Neutrophil (primary cell): Measurements from ENCODE around the gene CEP170B.

ENCODE experiments used
- H3K27ac ChIP-seq: fragments of 200-600 bp; sonication (generic); 2 replicates; pipeline ENCODE4 v1.5.1; 2016; ENCODE audit warnings: mild to moderate bottlenecking, moderate library complexity
- H3K27me3 ChIP-seq: fragments of 200-600 bp; sonication (generic); 2 replicates; pipeline ENCODE4 v1.6.0; 2016; ENCODE audit warnings: mild to moderate bottlenecking
- H3K36me3 ChIP-seq: fragments of 200-600 bp; sonication (generic); 2 replicates; pipeline ENCODE4 v1.5.1; 2017
- H3K4me1 ChIP-seq, 2 experiments: fragments of 200-600 bp in 1 of 2; sonication (generic) in 1 of 2; 1 replicate in 1 of 2; 2 replicates in 1 of 2; pipeline versions ENCODE4 v1.5.1 to v1.6.1; 2013 to 2016; ENCODE audit warnings: low read depth in 1 of 2, low read length in 1 of 2, mild to moderate bottlenecking in 1 of 2, moderate library complexity in 1 of 2; ENCODE audit not compliant: control insufficient read depth in 1 of 2, insufficient read depth in 1 of 2
- H3K4me3 ChIP-seq, 2 experiments: fragments of 200-600 bp in 1 of 2; sonication (generic) in 1 of 2; 1 replicate in 1 of 2; 2 replicates in 1 of 2; pipeline ENCODE4 v1.5.1; 2013 to 2016; ENCODE audit warnings: low read depth in 1 of 2, low read length in 1 of 2, mild to moderate bottlenecking in 1 of 2, moderate library complexity in 1 of 2
- H3K9me3 ChIP-seq: fragments of 200-600 bp; sonication (generic); 2 replicates; pipeline ENCODE4 v1.5.1; 2016
- TF ChIP-seq, protein P1 (sequence below): fragments of 200-600 bp; sonication (generic); IDR thresholded peaks from 2 replicates; pipeline ENCODE4 v1.5.1; 2016; ENCODE audit warnings: antibody characterized with exemption

CEP170B gene

DNA sequence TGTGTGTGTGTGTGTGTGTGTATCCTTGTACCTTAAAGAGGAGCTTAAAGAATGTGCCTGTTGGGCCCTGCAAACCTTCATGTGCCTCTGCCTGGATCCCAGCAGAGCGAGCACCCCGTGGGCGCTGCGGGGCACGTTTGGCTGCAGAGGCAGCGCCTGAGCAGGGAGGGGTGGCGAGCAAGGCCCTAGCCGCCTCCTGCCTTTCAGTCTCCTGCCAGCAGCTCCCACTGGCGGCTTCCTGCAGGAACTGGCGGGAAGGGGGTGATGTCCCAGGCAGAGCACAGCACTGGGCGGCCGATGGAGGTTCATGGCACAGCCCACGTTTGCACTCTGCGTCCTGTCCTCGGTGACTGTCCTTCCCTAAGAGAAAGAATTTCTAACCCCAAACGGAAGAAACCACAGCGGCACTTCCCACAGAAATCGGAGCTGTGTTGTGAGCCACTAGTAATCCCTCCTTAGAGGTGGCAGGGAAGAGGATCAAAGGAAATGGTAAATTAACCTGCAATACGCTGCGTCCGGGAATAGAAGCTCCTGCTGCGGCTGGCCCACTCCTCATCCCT is 44.3 kb upstream of the CEP170B start:
- peaks cover 19% of the 10 kb centered on the region for H3K27me3 ChIP-seq
- no peak overlapping the region for H3K27ac ChIP-seq
- H3K36me3 ChIP-seq: no peaks in the 10 kb centered on the region
- H3K4me3 ChIP-seq: no peak overlapping the region
- H3K9me3 ChIP-seq: no peaks in the 10 kb centered on the region
- TF ChIP-seq, protein P1, sequence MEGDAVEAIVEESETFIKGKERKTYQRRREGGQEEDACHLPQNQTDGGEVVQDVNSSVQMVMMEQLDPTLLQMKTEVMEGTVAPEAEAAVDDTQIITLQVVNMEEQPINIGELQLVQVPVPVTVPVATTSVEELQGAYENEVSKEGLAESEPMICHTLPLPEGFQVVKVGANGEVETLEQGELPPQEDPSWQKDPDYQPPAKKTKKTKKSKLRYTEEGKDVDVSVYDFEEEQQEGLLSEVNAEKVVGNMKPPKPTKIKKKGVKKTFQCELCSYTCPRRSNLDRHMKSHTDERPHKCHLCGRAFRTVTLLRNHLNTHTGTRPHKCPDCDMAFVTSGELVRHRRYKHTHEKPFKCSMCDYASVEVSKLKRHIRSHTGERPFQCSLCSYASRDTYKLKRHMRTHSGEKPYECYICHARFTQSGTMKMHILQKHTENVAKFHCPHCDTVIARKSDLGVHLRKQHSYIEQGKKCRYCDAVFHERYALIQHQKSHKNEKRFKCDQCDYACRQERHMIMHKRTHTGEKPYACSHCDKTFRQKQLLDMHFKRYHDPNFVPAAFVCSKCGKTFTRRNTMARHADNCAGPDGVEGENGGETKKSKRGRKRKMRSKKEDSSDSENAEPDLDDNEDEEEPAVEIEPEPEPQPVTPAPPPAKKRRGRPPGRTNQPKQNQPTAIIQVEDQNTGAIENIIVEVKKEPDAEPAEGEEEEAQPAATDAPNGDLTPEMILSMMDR: no peak
- peaks cover 10% of the 10 kb centered on the region in 2 experiments for H3K4me1 ChIP-seq

DNA sequence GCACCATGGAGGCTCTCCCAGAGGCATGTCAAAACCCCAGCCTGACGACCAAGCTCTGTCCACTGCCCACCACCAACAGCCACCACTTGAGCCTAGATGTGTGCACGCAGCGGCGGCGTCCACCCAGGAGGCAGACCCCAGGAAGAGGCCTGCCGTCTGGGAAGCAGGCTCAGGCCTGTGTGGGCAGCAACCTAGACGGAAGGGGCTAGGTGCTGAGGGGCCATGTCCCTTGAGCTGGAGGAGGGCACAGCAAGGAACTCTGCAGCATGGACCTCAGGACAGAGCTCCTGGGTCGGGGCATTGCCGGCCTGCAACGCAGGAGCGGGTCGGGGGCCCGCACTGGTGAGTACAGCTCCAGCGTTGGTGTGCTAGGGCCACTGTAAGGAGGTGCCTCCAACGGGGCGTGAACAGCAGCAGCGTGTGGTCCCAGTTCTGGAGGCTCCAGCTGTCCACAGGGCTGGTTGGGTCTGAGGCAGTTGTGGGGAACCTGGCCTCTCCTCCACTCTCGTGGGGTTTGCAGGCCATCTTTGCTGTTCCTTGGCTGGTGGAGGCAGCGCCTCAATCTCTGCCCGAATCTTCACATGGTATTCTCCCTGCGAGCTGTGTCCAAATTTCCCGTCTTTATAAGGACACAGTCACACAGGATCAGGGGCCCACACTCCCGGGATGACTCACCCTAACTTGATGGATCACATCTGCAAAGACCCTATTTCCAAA is 43.7 kb upstream of the CEP170B start:
- no peak overlapping the region for H3K27ac ChIP-seq
- no peaks in the 10 kb centered on the region for H3K9me3 ChIP-seq
- TF ChIP-seq, protein P1: no peak
- no peak overlapping the region for H3K4me3 ChIP-seq
- peaks cover 12 to 14% of the 10 kb centered on the region in 2 experiments for H3K4me1 ChIP-seq
- H3K36me3 ChIP-seq: no peaks in the 10 kb centered on the region
- peaks cover 25% of the 10 kb centered on the region for H3K27me3 ChIP-seq

DNA sequence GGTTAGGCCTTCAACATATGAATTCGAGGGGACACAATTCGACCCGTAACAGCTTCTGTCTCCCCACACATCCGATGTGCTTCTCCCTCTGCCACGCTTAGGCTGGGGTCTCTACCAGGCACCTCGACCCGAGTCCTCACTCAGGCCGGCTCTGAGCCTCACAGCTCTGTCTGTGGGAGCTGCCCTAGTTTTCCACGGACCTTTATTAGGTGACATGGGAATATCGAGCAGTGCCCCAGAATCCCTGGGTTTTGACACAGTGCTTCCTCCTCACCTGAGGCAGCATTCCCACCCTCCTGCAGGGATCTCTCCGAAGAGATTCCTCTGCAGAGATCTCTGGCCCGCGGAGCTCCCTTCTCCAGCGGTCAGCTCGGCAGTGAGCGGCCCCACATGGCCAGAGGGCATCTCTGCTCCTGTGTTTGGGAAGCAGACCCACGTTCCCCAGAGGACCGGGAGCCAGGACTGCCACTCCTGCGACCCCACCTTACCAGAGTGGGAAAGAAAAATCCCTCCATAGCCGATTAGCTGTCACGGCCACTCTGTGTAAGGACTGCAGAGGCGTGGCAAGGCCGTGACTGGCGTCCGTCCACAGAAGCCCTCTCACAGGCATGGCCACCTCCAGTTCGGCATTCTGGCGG is 43.0 kb upstream of the CEP170B start:
- Histone ChIP-seq H3K36me3 (no peaks in the 10 kb centered on the region), H3K9me3 (no peaks in the 10 kb centered on the region), H3K27me3 (peaks cover 31% of the 10 kb centered on the region), H3K4me1 (peaks cover 10 to 16% of the 10 kb centered on the region in 2 experiments), H3K27ac (no peak overlapping the region), H3K4me3 (no peak overlapping the region)
- TF ChIP-seq, protein P1: no peak

DNA sequence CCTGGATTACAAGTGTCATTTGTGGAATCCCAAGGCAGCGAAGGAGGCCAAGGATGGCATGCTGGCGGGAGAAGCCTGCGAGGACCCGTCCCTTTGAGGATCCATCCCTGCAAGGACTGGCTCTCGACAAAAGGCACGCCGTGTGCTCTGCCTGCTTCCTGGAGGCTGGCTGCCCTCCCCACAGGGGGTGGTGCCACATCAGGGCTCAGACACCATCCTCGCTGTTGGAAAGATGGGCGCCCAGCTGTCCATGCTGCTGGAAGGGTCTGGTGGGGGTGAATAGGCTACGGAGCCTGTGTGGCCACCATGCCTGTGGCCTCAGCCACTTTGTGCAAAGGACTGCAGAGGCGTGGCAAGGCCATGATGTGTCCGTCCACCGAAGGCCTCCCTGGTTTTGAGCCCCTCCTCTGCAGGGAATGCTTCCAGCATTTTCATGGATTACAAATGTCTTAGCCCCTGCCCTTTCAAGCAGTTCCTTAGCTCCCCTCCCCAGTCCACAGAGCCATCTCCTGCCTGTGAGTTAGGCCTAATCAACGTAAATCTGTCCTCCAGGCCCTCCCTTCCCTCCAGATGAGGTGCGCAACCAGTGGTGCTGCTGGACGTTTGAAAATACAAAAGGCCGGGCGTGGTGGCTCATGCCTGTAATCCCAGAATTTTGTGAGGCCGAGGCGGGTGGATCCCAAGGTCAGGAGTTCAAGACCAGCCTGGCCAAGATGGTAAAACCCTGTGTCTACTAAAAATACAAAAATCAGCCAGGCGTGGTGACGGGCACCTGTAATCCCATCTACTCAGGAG is 42.0 kb upstream of the CEP170B start:
- H3K27me3 ChIP-seq: peaks cover 40% of the 10 kb centered on the region
- H3K27ac ChIP-seq: no peak overlapping the region
- H3K4me1 ChIP-seq: peaks cover 18 to 24% of the 10 kb centered on the region in 2 experiments
- H3K9me3 ChIP-seq: no peaks in the 10 kb centered on the region
- TF ChIP-seq, protein P1: no peak
- no peaks in the 10 kb centered on the region for H3K36me3 ChIP-seq
- no peak overlapping the region for H3K4me3 ChIP-seq

GRCh38 chr14:104824353-104824997 is 40.6 kb upstream of the CEP170B start:
- TF ChIP-seq, protein P1: no peak
- H3K27ac ChIP-seq: no peak overlapping the region
- no peaks in the 10 kb centered on the region for H3K9me3 ChIP-seq
- peaks cover 55% of the 10 kb centered on the region for H3K27me3 ChIP-seq
- no peak overlapping the region for H3K4me3 ChIP-seq
- no peaks in the 10 kb centered on the region for H3K36me3 ChIP-seq
- peaks cover 18 to 24% of the 10 kb centered on the region in 2 experiments for H3K4me1 ChIP-seq
